Endothelial cell of umbilical vein (primary cell): ENCODE data around the gene TMEM167B. TPM values are rescaled to one million over a fixed set of nuclear protein-coding genes. Genes with fewer than 3 reads are reported as not detected.

Experiments
- BruUV-seq: library from RNA; stranded (reverse); fragments of 400-500 nt; replicated peaks from 2 replicates; lab custom pipeline; 2021; lab: Mats Ljungman, UMichigan
- CTCF ChIA-PET: fragments of 300-600, 350-600 bp; sonication (Branson Sonifier 250); formaldehyde crosslinking; loops from one replicate; lab custom pipeline; 2021; ENCODE audit warnings: antibody characterized with exemption, inconsistent platforms; lab: Charles Lee
- POLR2A ChIA-PET: fragments of 300-600, 350-600 bp; sonication (Branson Sonifier 250); formaldehyde crosslinking; loops from one replicate; lab custom pipeline; 2021; ENCODE audit warnings: antibody characterized with exemption, inconsistent platforms; lab: Charles Lee
- DNase-seq: peaks from one replicate; pipeline ENCODE4 v3.0.0-alpha.2; 2011; ENCODE audit warnings: low read depth, low spot score
- FAIRE-seq: peaks from 2 replicates; lab custom pipeline; 2011; peaks lifted over from hg19 to GRCh38; lab: Jason Lieb, UNC
- H2AFZ ChIP-seq: 2 replicates; pipeline ENCODE4 v1.6.0; 2012; ENCODE audit warnings: low read depth, low read length, control low read depth, inconsistent platforms
- H3K27ac ChIP-seq: 2 replicates; pipeline ENCODE4 v1.5.1; 2011; ENCODE audit warnings: low read depth, mild to moderate bottlenecking, control low read depth, low read length, moderate library complexity; ENCODE audit not compliant: insufficient read depth
- H3K27me3 ChIP-seq, 2 experiments: 2 replicates each; pipeline versions ENCODE4 v1.6.0 to v1.6.1; 2011; ENCODE audit warnings: low read length in 2 of 2, mixed read lengths in 1 of 2; ENCODE audit not compliant: control insufficient read depth in 2 of 2, insufficient read depth in 2 of 2
- H3K36me3 ChIP-seq, 2 experiments: 2 replicates in 1 of 2; 3 replicates in 1 of 2; pipeline ENCODE4 v1.5.1; 2011; ENCODE audit warnings: low read length in 2 of 2, mild to moderate bottlenecking in 1 of 2, moderate library complexity in 1 of 2; ENCODE audit not compliant: control insufficient read depth in 2 of 2, insufficient read depth in 2 of 2; ENCODE audit errors: extremely low read depth in 1 of 2
- H3K4me1 ChIP-seq: 3 replicates; pipeline ENCODE4 v1.5.1; 2011; ENCODE audit warnings: mild to moderate bottlenecking, low read length; ENCODE audit not compliant: control insufficient read depth, insufficient read depth; ENCODE audit errors: extremely low read depth
- H3K4me2 ChIP-seq: 2 replicates; pipeline ENCODE4 v1.6.1; 2011; ENCODE audit warnings: low read length, control low read depth, mixed read lengths; ENCODE audit not compliant: insufficient read depth
- H3K4me3 ChIP-seq, 3 experiments: fragments of 200-600 bp in 1 of 3; sonication (generic), shearing (Covaris generic) in 1 of 3; replicated peaks in 1 of 3; 2 replicates each; pipeline ENCODE4 v1.5.1; 2011 to 2016; ENCODE audit warnings: control low read depth in 3 of 3, low read length in 3 of 3, mild to moderate bottlenecking in 2 of 3, inconsistent platforms in 1 of 3, low read depth in 1 of 3, moderate library complexity in 1 of 3; ENCODE audit not compliant: insufficient read depth in 1 of 3
- H3K79me2 ChIP-seq: 2 replicates; pipeline ENCODE4 v1.6.0; 2012; ENCODE audit warnings: low read length, inconsistent platforms; ENCODE audit not compliant: control insufficient read depth, insufficient read depth
- H3K9ac ChIP-seq: replicated peaks from 2 replicates; pipeline ENCODE3; 2011; ENCODE audit warnings: low read length, control low read depth; ENCODE audit not compliant: insufficient read depth; ENCODE audit errors: extremely low read depth
- H3K9me1 ChIP-seq: replicated peaks from 3 replicates; pipeline ENCODE4 v1.6.0; 2011; ENCODE audit warnings: mild to moderate bottlenecking, low read length; ENCODE audit not compliant: control insufficient read depth, insufficient read depth; ENCODE audit errors: extremely low read depth
- H3K9me3 ChIP-seq: replicated peaks from 2 replicates; pipeline ENCODE4 v1.5.1; 2012; ENCODE audit warnings: low read length, inconsistent platforms; ENCODE audit not compliant: control insufficient read depth, insufficient read depth
- H4K20me1 ChIP-seq: replicated peaks from 2 replicates; pipeline ENCODE3; 2011; ENCODE audit warnings: mild to moderate bottlenecking, low read length; ENCODE audit not compliant: control insufficient read depth, insufficient read depth; ENCODE audit errors: extremely low read depth
- EZH2 ChIP-seq: IDR thresholded peaks from 2 replicates; pipeline ENCODE4 v1.6.1; 2012; ENCODE audit warnings: borderline replicate concordance, low read depth, mild to moderate bottlenecking, moderate library complexity, low read length, inconsistent platforms; ENCODE audit not compliant: severe bottlenecking
- FOS ChIP-seq: IDR thresholded peaks from 2 replicates; pipeline ENCODE4 v1.6.1; 2011; ENCODE audit warnings: mild to moderate bottlenecking, low read length, moderate library complexity, borderline replicate concordance; ENCODE audit not compliant: insufficient read depth
- GATA2 ChIP-seq: IDR thresholded peaks from 2 replicates; pipeline ENCODE4 v1.7.0; 2011; ENCODE audit warnings: low read depth, mild to moderate bottlenecking, moderate library complexity, mixed read lengths, low read length; ENCODE audit not compliant: insufficient read length, insufficient read depth
- JUN ChIP-seq: IDR thresholded peaks from 2 replicates; pipeline ENCODE4 v1.6.1; 2011; ENCODE audit warnings: borderline replicate concordance, low read depth; ENCODE audit not compliant: insufficient read length, insufficient read depth
- MYC ChIP-seq: IDR thresholded peaks from one replicate; pipeline ENCODE4 v1.6.1; 2011; ENCODE audit warnings: mild to moderate bottlenecking, low read depth, low read length
- POLR2A ChIP-seq: IDR thresholded peaks from 2 replicates; pipeline ENCODE4 v1.6.1; 2012; ENCODE audit warnings: low read depth, mild to moderate bottlenecking, control low read depth, low read length
- POLR2AphosphoS5 ChIP-seq: IDR thresholded peaks from 2 replicates; pipeline ENCODE4 v1.6.1; 2012; ENCODE audit warnings: low read depth, mild to moderate bottlenecking, control low read depth, low read length, moderate library complexity; ENCODE audit not compliant: insufficient read depth
- dilution Hi-C: fragments of 300-500 bp; cut with MboI; formaldehyde crosslinking; loops from one replicate; pipeline ENCODE4 v1.15.0; 2019; ENCODE audit warnings: low sequenced_read_pairs; ENCODE audit not compliant: extremely low pct_ligation_motif_present
- intact Hi-C: fragments of 100-400 bp; cut with micrococcal nuclease; formaldehyde crosslinking; loops from one replicate; pipeline ENCODE4 v1.10.0; 2022
- polyA plus RNA-seq, 4 experiments: library from polyadenylated mRNA; depleted of rRNA in 3 of 4; stranded (reverse) in 3 of 4; unstranded in 1 of 4; fragments of >200 nt; gene quantifications; 2 replicates each; pipeline versions ENCODE4 v1.2.1 to v1.2.3, GENCODE V29; 2011 to 2012; ENCODE audit warnings: missing spikeins in 1 of 4
- total RNA-seq: library from RNA; stranded (reverse); gene quantifications from 2 replicates; pipeline ENCODE4 v1.2.3, GENCODE V29; 2021
- TF ChIP-seq, protein P1 (sequence below): IDR thresholded peaks from 2 replicates; pipeline ENCODE4 v1.6.1; 2011; ENCODE audit not compliant: insufficient read depth, insufficient read length
- TF ChIP-seq, protein P2 (sequence below), 2 donors: IDR thresholded peaks; 1 replicate in 1 of 2; 2 replicates in 1 of 2; pipeline ENCODE4 v1.5.1; 2011; ENCODE audit warnings: low read length in 2 of 2, mild to moderate bottlenecking in 2 of 2, moderate library complexity in 2 of 2, control low read depth in 1 of 2, inconsistent platforms in 1 of 2, low read depth in 1 of 2; ENCODE audit not compliant: insufficient read depth in 1 of 2; ENCODE audit errors: extremely low read depth in 1 of 2

TMEM167B gene
- total and polyA plus RNA-seq, 2 donors (not counting 3 experiments of a cell fraction or from before 2014, with no cell fraction given) = 6.7 to 21.1 TPM

DNA sequence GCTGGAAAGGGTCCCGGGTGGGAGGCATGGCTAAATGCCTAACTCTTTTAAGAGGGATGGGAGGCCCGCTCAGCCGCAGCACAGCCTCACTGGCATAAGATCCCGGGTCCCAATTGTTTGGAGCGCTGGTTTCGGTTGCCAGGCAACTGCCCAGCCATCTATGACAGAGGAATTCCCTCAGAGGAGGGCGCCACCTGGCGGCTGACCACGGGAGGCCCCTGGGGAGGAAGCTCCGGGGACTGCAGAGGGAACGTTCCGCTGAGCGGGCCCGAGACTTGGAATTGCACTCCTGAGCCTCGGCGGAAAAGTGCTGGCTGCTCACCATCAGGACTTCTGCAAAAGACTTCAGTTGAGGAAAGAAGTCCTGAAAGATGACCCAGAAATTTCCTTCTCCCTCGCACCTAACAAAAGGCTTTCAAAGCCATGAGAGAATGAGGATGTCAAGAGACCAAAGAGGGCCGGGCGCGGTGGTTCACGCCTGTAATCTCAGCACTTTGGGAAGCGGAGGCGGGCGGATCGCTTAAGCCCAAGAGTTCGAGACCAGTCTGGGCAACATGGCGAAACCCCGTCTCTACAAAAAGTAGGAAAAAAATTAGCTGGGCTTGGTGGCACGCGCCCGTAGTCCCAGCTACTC lies 22.2 kb downstream of the TMEM167B start:
- CTCF ChIA-PET = interaction anchor here (0.6 to 5.2 kb wide), 50 partner anchors 9 to 469 kb away, joined by 3 to 64 read pairs (median 4); partner anchors contain the start of genes CELSR2, CLCC1, PRPF38B and SARS1
- Histone ChIP-seq H3K27me3 (peaks cover 39 to 60% of the 10 kb centered on the region in 2 experiments), H3K9me1 (no peaks in the 10 kb centered on the region), H4K20me1 (no peaks in the 10 kb centered on the region), H3K4me3 (no peak overlapping the region), H3K36me3 (no peaks in the 10 kb centered on the region), H3K4me2 (peak overlapping the region; percentile 18), H3K4me1 (peaks cover 7% of the 10 kb centered on the region), H3K79me2 (no peaks in the 10 kb centered on the region), H3K9me3 (no peaks in the 10 kb centered on the region), H2AFZ (peak overlapping the region; percentile 51), H3K9ac (peak overlapping the region; percentile 25), H3K27ac (no peak overlapping the region)
- TF ChIP-seq GATA2 (no peak), MYC (no peak), FOS (no peak), POLR2AphosphoS5 (peak; percentile 33), JUN (no peak), EZH2 (no peak), POLR2A (no peak)
- TF ChIP-seq, protein P1, sequence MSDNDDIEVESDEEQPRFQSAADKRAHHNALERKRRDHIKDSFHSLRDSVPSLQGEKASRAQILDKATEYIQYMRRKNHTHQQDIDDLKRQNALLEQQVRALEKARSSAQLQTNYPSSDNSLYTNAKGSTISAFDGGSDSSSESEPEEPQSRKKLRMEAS = no peak
- TF ChIP-seq, protein P2, sequence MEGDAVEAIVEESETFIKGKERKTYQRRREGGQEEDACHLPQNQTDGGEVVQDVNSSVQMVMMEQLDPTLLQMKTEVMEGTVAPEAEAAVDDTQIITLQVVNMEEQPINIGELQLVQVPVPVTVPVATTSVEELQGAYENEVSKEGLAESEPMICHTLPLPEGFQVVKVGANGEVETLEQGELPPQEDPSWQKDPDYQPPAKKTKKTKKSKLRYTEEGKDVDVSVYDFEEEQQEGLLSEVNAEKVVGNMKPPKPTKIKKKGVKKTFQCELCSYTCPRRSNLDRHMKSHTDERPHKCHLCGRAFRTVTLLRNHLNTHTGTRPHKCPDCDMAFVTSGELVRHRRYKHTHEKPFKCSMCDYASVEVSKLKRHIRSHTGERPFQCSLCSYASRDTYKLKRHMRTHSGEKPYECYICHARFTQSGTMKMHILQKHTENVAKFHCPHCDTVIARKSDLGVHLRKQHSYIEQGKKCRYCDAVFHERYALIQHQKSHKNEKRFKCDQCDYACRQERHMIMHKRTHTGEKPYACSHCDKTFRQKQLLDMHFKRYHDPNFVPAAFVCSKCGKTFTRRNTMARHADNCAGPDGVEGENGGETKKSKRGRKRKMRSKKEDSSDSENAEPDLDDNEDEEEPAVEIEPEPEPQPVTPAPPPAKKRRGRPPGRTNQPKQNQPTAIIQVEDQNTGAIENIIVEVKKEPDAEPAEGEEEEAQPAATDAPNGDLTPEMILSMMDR (IDR thresholded peaks at IDR 0.05; ENCODE audit: extremely low read depth in 1 of 2, insufficient read depth in 1 of 2, low read depth in 1 of 2, low read length in 2 of 2) = peak; percentile 98 to 99
- intact Hi-C loops = loop anchor here (1.0 to 5.0 kb wide), 8 partner anchors 20 to 286 kb away; partner anchors contain the start of genes CLCC1, TMEM167B and WDR47
- no TSS peak for BruUV-seq
- dilution Hi-C loops = no loop called here
- POLR2A ChIA-PET = interaction anchor here (0.5 to 0.7 kb wide), 2 partner anchors 27 to 91 kb away, joined by 3 read pairs; no protein-coding TSS in a partner anchor
- FAIRE-seq = peak; percentile 94
- DNase-seq = peak; percentile 87
